ENCODE measurements around the gene TTR. TPM values are rescaled to one million over a fixed set of nuclear protein-coding genes. Genes with fewer than 3 reads are reported as not detected.

TTR gene
- total RNA-seq, 4 donors from 2014 or later = 0.33 to 1.2 TPM; not detected in 2

DNA sequence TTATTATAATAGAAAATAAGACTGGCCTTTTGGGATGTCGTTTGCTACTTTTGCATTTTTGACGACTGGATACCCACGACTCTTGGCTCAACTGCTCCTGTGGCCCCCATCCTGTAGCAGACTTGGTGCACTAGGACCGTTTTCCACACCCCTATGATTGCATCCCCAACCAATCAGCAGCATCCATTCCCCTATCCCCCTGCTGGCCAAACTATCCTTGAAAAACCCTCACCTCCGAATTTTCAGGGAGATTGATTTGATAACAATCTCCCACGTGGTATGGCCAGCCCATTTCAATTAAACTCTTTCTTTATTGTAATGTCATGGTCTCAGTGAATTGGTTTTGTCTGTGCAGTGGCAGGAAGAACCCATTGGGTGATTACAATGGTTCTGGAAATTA is 37.9 kb upstream of the TTR start:
- Histone ChIP-seq H3K4me1 (peaks cover 0 to 5% (median 0%) of the 10 kb centered on the region in 4 donors), H3K36me3 (no peaks in the 10 kb centered on the region), H3K4me3 (no peak overlapping the region), H3K27ac (replicated peaks in 1 of 4) (no peak overlapping the region), H3K27me3 (no peaks in the 10 kb centered on the region), H3K9me3 (no peaks in the 10 kb centered on the region)
- peak; percentile 74 for DNase-seq (ENCODE audit: extremely low spot score)
- TF ChIP-seq POLR2A (IDR thresholded peaks at IDR 0.05; ENCODE audit: low read depth) = no peak
- TF ChIP-seq, protein P1, sequence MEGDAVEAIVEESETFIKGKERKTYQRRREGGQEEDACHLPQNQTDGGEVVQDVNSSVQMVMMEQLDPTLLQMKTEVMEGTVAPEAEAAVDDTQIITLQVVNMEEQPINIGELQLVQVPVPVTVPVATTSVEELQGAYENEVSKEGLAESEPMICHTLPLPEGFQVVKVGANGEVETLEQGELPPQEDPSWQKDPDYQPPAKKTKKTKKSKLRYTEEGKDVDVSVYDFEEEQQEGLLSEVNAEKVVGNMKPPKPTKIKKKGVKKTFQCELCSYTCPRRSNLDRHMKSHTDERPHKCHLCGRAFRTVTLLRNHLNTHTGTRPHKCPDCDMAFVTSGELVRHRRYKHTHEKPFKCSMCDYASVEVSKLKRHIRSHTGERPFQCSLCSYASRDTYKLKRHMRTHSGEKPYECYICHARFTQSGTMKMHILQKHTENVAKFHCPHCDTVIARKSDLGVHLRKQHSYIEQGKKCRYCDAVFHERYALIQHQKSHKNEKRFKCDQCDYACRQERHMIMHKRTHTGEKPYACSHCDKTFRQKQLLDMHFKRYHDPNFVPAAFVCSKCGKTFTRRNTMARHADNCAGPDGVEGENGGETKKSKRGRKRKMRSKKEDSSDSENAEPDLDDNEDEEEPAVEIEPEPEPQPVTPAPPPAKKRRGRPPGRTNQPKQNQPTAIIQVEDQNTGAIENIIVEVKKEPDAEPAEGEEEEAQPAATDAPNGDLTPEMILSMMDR (IDR thresholded peaks at IDR 0.05) = no peak
- TF ChIP-seq POLR2AphosphoS5 (IDR thresholded peaks at IDR 0.05) = no peak
- no peak for TF ChIP-seq EP300 (IDR thresholded peaks at IDR 0.05)
- 37% methylated on average over 6 of the region's 6 CpGs for WGBS
- intact Hi-C loops (cut with DNase I) = no loop called here

- 74% methylated on average over 5 of the region's 5 CpGs for WGBS
- intact Hi-C loops (cut with DNase I) = loop anchor here (5.0 kb wide), 1 partner anchor 263 kb away; no protein-coding TSS in a partner anchor
- DNase-seq (ENCODE audit: extremely low spot score) = peak; percentile 50
- no peak overlapping the region for H3K4me3 ChIP-seq
- H3K27ac ChIP-seq (replicated peaks in 1 of 4) = no peak overlapping the region
- H3K9me3 ChIP-seq = no peaks in the 10 kb centered on the region
- no peaks in the 10 kb centered on the region for H3K27me3 ChIP-seq
- no peaks in the 10 kb centered on the region for H3K36me3 ChIP-seq
- peaks cover 0 to 5% (median 0%) of the 10 kb centered on the region in 4 donors for H3K4me1 ChIP-seq
- TF ChIP-seq POLR2AphosphoS5 (IDR thresholded peaks at IDR 0.05) (no peak), POLR2A (IDR thresholded peaks at IDR 0.05; ENCODE audit: low read depth) (no peak), EP300 (IDR thresholded peaks at IDR 0.05) (no peak)
- TF ChIP-seq, protein P1 (IDR thresholded peaks at IDR 0.05) = no peak
These were observed 36.9 kb upstream of the TTR start for GRCh38 chr18:31554776-31555175.

DNA sequence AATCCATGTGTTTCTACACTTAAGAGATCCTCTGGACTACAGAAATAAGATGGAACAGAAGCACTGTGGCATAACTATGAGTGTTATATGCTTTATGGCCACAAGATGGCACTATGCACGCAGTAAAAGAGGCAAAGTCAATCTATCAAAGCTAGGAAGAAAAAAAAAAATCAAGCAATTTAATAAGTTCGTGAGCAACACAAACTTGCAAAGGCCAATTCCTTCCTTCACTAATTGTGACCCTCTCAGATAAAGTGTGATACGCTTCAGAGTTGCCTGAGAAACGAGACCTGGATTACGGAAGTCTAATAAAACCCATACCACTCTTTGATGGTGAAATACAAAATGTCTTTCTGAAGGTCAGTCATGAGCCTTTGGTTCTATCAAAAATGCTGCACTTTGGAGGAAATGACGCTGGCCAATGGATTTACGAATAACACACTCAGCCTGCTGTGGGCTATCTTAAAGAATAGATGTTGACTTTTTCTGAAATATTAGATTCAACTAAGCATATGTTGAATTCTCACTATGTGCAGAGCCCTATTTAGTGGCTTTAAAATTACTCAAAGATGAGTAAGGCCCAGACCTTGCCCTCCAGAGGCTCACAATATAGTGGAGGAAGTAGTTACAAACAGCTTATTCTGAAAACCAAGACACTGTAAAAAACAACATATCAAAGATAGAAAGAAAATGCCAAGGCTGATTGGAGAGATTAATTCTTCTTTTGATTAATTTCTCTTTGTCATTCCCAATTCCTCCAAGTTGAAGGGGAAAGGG is 35.5 kb upstream of the TTR start:
- no peak overlapping the region for H3K4me3 ChIP-seq
- no peak for DNase-seq (ENCODE audit: extremely low spot score)
- intact Hi-C loops (cut with DNase I) = loop anchor here (2.0 to 5.0 kb wide), 2 partner anchors 167 to 261 kb away; no protein-coding TSS in a partner anchor
- no peaks in the 10 kb centered on the region for H3K27me3 ChIP-seq
- peaks cover 0 to 5% (median 0%) of the 10 kb centered on the region in 4 donors for H3K4me1 ChIP-seq
- no peaks in the 10 kb centered on the region for H3K9me3 ChIP-seq
- H3K36me3 ChIP-seq = no peaks in the 10 kb centered on the region
- TF ChIP-seq, protein P1 (IDR thresholded peaks at IDR 0.05) = peak; percentile 72 to 79 (median 76)
- no peak for TF ChIP-seq POLR2A (IDR thresholded peaks at IDR 0.05; ENCODE audit: low read depth)
- H3K27ac ChIP-seq (replicated peaks in 1 of 4) = no peak overlapping the region
- WGBS = 18% methylated on average over 7 of the region's 7 CpGs

GRCh38 chr18:31557446-31557845 is 34.2 kb upstream of the TTR start:
- no peaks in the 10 kb centered on the region for H3K9me3 ChIP-seq
- WGBS = 94% methylated on average over 3 of the region's 3 CpGs
- no peaks in the 10 kb centered on the region for H3K27me3 ChIP-seq
- no peak overlapping the region for H3K4me3 ChIP-seq
- H3K36me3 ChIP-seq = no peaks in the 10 kb centered on the region
- no peak overlapping the region for H3K27ac ChIP-seq (replicated peaks in 1 of 4)
- H3K4me1 ChIP-seq = peaks cover 0 to 5% (median 0%) of the 10 kb centered on the region in 4 donors
- TF ChIP-seq, protein P1 (IDR thresholded peaks at IDR 0.05) = no peak
- no peak for TF ChIP-seq POLR2A (IDR thresholded peaks at IDR 0.05; ENCODE audit: low read depth)
- TF ChIP-seq POLR2AphosphoS5 (IDR thresholded peaks at IDR 0.05) = no peak
- no peak for TF ChIP-seq EP300 (IDR thresholded peaks at IDR 0.05)
- DNase-seq (ENCODE audit: extremely low spot score) = no peak
- intact Hi-C loops (cut with DNase I) = loop anchor here (2.0 to 5.0 kb wide), 2 partner anchors 165 to 260 kb away; no protein-coding TSS in a partner anchor
